DMS 273 (cell line): ENCODE measurements around the gene RTL1.

Source experiments
- DNase-seq: peaks from one replicate; lab custom pipeline; 2025; ENCODE audit not compliant: unreplicated experiment; lab: John Stamatoyannopoulos, UW

The RTL1 gene

GRCh38 chr14:100903672-100904185, at the start of gene RTL1:
RTL1 (minus strand) TSS chr14:100903722; CDS start chr14:100884788, 18,934 bp downstream.
- DNase-seq = no peak

GRCh38 chr14:100950024-100950423, 46.5 kb upstream of the RTL1 start:
- no peak for DNase-seq

- DNase-seq = no peak
Measured at GRCh38 chr14:100944052-100944451, 40.5 kb upstream of the RTL1 start.

- no peak for DNase-seq
Measured at GRCh38 chr14:100930270-100930669, 26.7 kb upstream of the RTL1 start.

GRCh38 chr14:100915560-100915959, 12.0 kb upstream of the RTL1 start:
- no peak for DNase-seq

DNA sequence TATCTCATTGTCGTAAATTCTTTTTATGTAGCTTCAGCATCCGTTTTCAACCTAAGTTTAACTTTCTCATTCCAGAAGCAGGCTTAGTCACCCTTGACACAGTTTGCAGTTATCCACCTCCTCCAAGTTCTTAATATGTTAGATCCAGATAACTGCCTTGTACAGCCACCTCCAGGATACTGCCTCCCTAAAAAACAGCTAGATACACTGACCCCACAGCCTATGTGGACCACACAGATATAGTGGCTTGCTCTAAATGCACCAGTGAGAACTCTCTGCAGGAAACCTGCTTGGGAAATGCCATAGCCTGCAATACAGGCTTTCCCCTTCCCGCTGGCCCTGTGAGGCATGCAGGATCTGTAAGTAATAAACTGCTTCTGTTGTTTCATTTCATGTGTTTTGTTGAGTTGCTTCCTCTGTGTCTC, 11.1 kb upstream of the RTL1 start:
- DNase-seq = no peak

- DNase-seq = no peak
Measured at GRCh38 chr14:100911665-100912316, 8.3 kb upstream of the RTL1 start.

DNA sequence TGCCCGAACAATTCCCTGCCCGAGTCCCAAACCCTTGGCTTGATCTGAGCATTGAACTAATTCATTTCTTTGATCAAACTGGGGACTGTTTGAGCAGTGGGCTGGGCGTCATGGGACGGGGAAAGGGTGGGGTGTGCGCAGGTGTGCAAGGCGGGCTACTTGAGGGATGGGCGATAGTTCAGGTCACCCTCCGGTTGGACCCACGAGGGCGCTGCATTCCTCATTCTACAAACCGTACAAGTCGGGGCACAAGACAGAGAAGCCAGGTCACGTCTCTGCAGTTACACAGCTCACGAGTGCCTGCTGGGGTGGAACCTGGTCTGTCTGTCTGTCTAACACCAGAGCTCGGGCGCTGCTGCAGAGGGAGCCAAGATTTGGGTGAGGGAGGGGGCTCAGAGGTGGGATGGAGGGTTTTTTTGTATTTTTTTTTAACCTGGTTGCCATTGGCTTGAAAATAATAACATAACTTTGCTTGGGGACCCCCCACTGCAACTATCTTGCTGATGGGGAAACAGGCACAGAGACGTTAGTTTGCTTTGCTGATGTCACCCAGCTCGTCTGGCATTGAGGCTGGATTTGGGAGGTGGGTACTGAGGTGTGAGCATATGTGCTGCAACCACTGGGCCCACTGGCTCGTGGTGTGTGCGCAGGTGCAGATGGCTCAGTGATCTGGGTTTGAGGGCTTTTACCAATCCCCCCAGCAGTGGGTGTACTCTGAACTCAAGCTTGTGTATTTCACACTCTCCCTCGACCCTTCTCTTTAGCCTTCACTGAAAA, 7.6 kb upstream of the RTL1 start:
- no peak for DNase-seq

DNA sequence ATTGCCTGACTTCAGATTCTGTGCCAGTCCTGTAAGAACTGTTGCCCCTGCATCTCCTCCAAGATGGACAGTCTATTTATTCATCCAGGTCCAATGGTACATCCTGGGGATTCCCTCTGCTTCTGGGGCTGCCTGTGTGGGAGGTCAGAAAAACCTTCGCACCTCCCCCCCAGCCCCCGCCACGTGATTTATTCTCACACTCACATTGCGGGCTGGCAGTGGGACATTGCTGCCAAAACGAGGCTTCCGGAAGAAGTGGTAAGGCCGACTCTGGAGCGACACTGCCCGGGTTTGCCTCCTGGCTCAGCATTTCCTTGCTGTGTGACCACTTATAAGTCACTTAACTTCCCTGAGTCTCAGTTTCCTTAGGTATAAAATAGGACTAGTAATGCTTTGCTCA, 5.9 kb upstream of the RTL1 start:
- DNase-seq = no peak

DNA sequence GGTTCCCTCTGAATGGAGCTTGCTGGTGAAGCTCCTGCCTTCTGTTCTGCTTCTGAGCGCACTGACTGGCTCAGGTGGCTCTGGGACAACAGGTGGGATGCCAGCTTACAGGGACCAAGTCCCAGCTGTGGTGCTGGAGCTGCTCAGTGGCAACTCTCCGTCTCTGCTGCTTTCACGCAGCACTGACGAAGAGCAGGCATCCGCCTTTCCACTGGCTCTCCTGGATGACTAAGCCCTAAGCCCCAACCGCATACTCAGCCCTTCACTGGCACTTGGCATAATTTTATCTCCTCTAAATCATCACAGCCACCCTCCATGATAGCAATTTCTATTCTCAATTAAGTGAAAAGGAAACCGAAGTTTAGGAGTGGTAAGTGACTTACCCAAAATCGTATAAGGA, 3.7 kb upstream of the RTL1 start:
- DNase-seq = no peak

- peak; percentile 23 for DNase-seq
Measured at GRCh38 chr14:100906420-100906819, 2.9 kb upstream of the RTL1 start.

- no peak for DNase-seq
Measured at GRCh38 chr14:100905166-100905565, 1.6 kb upstream of the RTL1 start.

DNA sequence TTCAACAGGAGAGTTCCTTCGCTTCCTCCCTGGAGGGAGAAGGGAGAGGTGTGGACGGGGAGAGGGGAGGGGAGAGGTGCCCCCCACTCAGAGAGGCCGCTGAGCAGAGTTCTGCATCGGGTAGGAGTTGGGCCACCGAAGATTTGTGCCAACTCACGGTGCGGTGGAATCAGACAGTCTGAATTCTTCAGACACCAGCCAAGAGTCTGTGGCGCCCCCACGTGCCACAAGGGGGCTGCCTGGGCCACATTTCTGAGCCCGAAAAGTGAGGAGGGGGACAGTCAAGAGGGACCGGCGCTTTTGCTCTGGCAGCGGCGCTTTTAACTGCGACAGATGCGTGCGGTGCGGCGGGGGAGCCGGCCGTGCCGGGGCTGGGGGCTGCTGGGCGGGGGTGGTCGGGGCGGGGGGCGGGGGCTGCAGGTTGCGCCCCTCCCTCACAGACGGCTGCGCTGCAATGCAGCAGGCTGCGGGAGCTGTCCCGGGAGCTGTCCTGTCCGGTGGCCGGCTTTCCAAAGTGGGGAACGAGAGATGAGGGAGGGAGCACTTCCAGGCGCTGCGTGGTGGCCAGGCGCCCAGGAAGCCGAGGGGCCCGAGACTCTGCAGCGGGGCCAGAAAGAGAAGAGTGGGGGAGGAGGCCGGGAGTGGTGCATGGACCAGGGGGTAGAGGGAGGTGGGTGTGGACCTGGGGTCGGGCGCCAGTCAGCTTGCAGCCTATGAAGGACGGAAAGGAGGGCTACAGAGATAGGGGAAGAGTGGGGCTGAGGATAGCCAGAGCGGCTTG, 975 bp upstream of the RTL1 start:
- peak; percentile 48 for DNase-seq

GRCh38 chr14:100903134-100903468, 421 bp downstream of the RTL1 start:
- no peak for DNase-seq

DNA sequence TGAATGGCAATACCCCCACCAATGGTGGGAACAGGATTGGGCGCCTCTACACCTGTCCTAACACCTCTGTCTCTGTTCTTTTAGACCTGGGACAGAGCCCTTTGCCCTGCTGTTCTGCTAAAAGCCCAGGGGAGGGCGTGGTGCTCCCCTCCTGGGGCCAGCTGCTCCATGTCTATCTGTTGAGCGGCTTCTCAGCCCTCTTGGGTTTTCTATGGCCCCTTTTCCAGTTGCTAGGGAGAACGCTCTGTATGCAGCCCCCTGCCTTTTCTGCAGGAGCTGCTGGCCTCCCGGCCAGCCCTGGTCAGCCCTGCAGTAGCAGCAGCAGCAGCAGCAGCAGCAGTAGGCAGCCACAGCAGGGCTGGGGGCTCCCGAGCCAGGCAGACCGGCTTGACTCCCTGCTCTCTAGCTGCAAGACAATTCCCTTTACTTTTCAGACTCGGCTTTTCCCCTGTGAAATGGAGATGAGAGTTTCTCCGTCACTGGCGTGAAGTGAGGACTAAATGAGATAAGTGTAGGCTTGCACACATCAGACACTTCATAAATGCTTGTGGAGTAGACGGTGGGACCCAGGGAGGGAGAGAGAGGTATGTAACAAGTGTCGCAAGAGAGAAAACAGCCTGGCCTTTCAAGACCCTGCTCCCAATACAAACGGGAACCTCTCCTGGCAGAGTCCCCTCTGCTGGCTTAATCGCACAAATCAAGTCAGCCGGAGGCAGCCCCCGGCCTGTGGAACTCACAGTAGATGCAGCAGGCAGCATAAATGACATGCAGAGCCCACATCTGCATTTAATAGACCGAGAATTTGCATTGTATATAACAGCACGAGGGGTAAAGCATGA, 1.0 kb downstream of the RTL1 start:
- peak; percentile 38 for DNase-seq

DNA sequence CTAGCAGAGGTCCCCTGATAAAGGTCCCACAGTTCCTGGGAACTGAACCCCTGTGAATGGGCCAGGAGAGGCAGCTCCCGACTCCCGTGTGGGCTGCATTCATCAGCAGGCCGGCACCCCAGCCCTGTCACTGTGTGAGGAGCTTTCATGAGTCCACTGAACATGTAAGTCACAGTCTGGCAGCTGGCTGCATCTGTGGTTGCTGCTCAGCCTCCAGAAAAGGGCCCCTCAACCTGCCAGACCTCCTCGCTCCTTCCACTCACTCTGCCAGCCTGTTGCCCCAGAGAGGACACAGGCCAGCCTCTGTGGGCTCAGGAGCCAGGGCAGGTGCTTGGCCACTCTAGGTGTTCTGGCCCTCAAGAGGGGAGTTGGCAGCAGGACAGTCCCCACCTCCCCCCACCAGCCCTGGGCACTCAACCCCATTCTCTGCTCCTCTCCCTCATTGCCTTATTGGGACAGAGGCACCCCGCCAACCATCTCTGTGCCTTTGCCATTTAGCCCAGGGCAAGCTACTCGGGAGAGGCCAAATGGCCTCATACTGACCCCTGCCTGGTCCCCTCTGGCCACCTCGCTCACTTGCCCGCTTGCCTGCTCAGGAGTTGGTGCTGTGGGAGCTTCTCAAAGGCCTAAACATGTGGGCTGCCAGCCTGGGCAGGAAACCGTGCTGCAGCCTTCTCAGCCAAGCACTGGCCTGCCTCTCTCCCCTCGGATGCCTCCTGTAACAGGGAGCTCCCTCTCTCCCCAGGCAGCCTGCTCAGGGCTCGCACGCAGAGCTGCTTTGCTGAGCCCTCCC, 1.9 kb downstream of the RTL1 start:
- no peak for DNase-seq

- DNase-seq = peak; percentile 81
Measured at GRCh38 chr14:100900837-100901390, 2.6 kb downstream of the RTL1 start.

- DNase-seq = no peak
Measured at GRCh38 chr14:100899884-100900771, 3.4 kb downstream of the RTL1 start.
